ENCODE results near the gene ACR. TPM values are rescaled to one million over a fixed set of nuclear protein-coding genes. Genes with fewer than 3 reads are reported as not detected.
"Not testable (repeated sequence)": the region's sequence is repeated elsewhere in the genome, so short reads cannot be mapped to it uniquely, and the experiment has no call there.

ACR gene
- total RNA-seq, 1 donor from 2014 or later: 0.39 TPM

DNA sequence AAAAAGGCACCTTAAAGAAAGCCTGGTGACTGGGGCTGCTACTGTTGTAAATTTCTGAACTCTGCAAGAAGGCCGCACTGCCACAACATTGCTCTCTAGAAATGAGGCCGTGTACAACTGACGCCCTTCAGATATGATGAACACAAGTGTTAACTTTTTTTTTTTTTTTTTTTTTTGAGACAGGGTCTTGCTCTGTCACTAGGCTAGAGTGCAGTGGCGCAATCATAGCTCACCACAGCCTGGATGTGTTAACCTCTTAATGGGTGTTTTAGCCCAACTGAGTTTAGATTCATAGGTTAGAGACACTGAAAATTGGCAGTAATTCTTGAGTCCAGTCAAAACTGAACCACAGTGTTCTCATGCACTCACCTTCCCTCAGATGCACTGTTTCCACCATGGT, 42.2 kb downstream of the ACR start:
- not testable (repeated sequence) for DNase-seq

DNA sequence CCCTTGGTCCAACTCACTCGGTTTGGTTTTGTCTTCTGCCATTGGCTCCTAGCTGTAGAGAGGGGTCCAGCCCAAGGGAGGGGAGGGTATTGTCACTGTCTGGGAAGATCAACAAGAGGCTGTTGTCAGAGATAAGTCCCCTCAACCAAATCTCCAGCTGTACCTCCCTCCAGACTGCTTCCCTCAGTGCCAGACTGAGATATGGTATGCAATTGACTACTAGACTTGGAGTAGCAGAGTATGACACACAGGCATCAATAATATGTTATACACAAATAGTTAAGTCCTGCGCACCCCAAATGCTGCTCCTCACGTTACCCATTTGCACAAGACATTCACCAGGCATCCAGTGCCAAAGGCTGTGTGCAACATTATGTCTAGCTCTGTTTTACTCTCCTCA, 44.2 kb downstream of the ACR start:
- not testable (repeated sequence) for DNase-seq

DNA sequence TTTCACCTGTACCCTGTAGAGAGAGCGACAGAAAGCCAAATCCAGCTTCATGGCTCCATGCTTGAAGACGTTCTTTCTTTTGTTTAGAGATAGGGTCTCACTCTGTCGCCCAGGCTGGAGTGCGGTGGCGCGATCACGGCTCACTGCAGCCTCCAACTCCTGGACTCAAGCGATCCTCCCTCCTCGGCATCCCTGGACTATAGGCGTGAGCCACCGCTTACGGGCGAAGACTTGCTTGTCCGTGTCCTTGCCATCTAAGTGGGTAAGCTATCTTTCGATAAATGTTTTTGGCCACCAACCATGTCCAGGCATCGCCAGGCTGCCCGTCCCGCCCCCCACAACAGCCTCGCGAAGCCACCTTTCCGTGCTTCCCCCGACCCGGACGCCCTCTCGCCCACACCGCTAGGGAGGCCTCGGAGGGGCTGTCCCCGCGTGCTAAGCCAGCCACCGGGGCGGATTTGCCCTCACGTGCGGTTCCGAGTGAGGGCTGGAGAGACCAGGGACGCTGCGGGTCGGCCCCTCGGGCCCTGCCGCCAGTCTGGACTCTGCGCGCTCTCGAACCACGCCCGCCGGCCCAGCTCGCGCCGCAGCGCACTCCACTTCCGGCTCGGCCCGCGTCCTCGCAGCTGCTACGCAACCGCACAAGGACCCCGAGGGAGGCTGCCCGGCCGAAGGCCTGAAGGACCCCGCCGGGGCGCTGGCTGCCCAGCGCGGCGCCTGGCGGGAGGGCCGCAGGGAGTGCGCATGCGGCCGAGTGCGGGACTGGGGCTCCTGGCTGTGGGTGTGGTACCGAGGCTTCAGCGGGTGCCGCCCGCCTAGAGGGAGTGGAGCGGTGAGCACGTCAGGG, 45.3 kb downstream of the ACR start, which contains the start of gene RABL2B:
RABL2B (minus strand) TSS at position 604 of the 847 bp plus-strand sequence. CDS start 1,342 bp downstream, outside the sequence.
- DNase-seq: peak; percentile 74

DNA sequence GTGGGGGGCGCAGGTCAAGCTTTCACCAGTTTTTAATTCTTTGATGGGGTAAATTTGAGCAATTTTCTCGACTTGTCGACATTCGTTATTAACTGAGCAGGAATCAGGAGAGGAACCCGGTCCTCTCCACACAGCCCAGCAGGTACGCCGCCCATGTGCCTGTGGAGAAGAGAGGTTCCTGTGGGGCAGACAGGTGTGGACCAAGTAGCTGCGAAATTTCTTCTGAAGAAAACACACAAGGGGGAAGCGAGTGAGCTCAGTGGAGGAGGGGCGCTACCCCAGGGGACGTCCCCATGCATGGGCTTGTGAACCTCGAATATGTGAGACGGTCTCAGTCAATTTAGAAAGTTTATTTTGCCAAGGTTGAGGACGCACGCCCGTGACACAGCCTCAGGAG, 45.9 kb downstream of the ACR start:
- not testable (repeated sequence) for DNase-seq

DNA sequence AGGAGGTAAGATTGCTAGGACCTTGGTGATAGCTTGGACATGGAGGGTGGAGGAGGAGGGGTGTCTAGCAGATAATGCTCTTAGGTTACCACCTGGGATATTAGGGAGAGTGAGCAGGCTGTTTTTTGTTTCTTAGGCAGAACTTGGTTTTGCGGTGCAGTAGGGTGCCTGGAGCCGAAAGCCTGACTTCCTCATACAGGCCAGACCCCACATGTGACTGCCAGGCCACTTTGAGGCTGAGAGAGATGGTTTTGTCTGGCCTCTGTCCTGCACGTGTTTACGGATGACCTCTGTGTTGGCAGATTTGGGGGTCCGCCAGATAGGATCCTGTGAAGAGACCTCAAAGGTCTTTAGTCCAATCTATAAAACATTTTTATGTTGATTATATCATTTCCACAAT, 47.3 kb downstream of the ACR start:
- DNase-seq: not testable (repeated sequence)

DNA sequence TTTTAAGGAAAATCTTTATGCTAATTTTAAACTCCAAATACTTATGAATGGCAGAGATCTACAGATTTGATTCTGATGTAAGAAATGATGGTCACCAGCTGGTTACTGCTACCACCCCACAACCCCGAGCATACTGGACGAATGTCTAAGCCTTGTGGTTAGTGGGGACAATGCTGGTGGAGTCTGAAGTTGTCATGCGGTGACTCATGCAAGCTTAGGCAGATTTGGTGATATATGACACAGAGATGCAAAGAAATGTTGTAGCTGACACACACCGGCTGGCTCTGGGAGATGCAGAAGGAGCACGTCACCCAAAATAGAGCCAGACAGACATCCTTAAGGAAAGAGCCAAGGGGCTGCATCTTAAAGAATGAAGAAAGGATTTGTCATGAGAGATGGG, 48.9 kb downstream of the ACR start:
- not testable (repeated sequence) for DNase-seq

Small RNA genes within 50 kb of the gene (small RNA-seq; reads per million reads assigned to genes)
- gene RNU6-409P (ENCODE audit: low replicate concordance): not detected

Other genes starting within 250 kb of the ACR start
- gene LMF2, start 230.5 kb upstream of the ACR start, total RNA-seq: 16.1 TPM
- 29.7 TPM for gene NCAPH2, start 230.0 kb upstream of the ACR start, total RNA-seq
- 0.59 TPM for gene SCO2, start 212.6 kb upstream of the ACR start, total RNA-seq
- gene TYMP, start 208.2 kb upstream of the ACR start, total RNA-seq: 16.3 TPM
- 0.30 TPM for gene KLHDC7B, start 192.3 kb upstream of the ACR start, total RNA-seq
- not detected for gene SYCE3, start 175.3 kb upstream of the ACR start, total RNA-seq
- 10.3 TPM for gene CPT1B, start 159.8 kb upstream of the ACR start, total RNA-seq
- 28.3 TPM for gene CHKB, start 155.4 kb upstream of the ACR start, total RNA-seq
- gene MAPK8IP2, start 137.4 kb upstream of the ACR start, total RNA-seq: 1.6 TPM
- gene ARSA, start 110.1 kb upstream of the ACR start, total RNA-seq: 8.4 TPM
- gene SHANK3, start 65.4 kb upstream of the ACR start, total RNA-seq: 7.2 TPM
- 8.7 TPM for gene RABL2B, start 45.4 kb downstream of the ACR start, total RNA-seq

Measured in skin of body (tissue), 3 donors.